Measurements from ENCODE around the gene TOMM40L.
"Not testable (repeated sequence)": the region's sequence is repeated elsewhere in the genome, so short reads cannot be mapped to it uniquely, and the experiment has no call there.

Gene TOMM40L

GRCh38 chr1:161222175-161223019, 3.5 kb upstream of the TOMM40L start:
- no peak for DNase-seq (ENCODE audit: low read depth)

DNA sequence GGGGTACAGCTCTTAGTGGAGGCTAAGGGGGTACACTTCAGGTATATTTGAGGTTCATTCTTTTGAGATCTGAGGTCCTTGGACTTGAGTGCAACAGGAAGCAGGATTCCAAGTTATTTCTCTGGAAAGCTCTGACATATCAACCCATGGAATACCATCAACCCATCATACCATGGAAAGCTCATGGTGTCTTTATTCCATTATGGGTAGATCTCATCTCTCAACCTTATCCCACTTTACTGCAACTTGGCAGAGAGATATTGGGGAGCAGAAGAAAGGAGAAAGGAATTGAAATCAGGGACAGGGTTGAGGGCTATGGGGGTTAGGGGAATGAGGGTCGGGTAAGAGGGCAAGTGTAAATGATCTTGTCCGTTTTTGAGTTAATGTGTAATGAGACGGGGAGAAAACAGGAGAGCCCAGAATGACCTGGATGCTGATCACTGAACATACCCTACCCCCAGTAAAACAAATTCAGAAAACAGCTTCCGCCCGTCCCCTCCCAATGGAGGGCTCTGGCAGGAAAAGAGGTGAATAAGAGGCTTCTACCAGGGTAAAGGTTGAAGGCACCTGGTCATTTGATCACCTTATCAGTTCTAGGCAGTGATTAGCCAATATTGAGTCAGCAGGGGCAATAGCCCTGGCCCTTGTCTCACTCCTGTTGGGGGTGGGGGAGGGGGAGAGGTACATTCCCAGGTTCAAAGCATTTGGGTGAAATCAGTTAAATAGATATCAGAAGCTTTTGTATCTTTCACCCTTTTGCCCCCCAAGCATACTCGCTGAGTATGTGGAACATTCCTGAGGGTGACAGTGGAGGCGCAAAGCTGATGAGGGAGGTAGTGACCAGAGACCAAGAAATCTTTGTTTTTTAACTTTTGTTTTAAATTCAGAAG, 1.8 kb upstream of the TOMM40L start:
- no peak for DNase-seq (ENCODE audit: low read depth)

- DNase-seq (ENCODE audit: low read depth) = not testable (repeated sequence)
These were observed 1.2 kb upstream of the TOMM40L start for GRCh38 chr1:161224695-161225087.

GRCh38 chr1:161225178-161225533, 704 bp upstream of the TOMM40L start:
- no peak for DNase-seq (ENCODE audit: low read depth)

DNA sequence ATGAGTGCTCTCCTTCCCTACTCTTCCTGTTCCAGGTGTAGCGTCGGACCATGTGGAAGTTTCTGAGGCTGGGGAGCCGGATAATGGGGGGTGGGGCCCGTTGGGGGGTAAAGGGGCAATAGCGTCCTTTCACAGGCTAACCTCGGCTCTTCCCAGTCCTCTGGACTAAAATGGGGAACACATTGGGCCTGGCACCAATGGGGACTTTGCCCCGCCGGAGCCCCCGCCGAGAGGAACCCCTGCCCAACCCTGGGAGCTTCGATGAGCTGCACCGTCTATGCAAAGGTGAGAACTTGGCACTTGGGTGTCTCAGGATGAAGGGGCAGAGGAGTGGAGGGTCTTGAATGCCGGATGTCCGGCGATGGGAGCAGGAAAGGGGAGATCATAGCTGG, 456 bp downstream of the TOMM40L start:
- DNase-seq (ENCODE audit: low read depth) = no peak

DNA sequence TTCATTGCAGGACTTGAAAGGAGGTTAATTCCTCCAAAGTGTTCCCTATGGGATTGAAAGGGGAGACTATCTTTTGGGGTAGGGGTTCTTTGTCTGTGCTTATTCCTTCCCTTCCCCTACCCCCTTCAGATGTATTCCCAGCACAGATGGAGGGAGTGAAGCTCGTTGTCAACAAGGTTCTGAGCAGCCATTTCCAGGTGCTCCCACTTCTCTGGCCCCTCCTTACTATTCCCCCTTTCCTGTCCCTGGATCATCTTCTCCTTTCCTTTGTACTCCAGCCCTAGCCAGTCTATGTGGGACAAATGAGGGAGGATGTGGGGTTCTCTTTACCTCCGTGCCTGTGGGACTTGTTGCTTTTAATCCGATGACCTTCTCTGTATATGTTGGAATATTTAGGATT, 899 bp downstream of the TOMM40L start:
- no peak for DNase-seq (ENCODE audit: low read depth)

GRCh38 chr1:161227196-161227871, 1.5 kb downstream of the TOMM40L start:
- DNase-seq (ENCODE audit: low read depth) = peak; percentile 77

DNA sequence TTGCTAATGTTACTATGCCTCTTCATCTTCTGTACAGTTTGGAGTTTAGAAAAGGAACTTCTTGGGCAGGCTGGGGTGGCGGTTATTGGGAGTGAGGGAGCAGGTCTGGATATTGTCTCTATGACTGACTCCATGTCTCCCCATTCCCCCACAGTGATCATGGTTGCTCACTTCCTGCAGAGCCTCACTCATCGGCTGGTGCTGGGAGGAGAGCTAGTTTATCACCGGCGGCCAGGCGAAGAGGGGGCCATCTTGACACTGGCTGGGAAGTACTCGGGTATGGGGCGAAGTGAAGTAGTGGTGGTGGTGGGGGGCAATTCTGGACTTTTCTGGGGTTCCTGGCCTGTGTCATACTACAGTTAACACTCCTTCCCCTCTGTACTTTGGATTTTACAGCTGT, 2.2 kb downstream of the TOMM40L start:
- DNase-seq (ENCODE audit: low read depth) = no peak

DNA sequence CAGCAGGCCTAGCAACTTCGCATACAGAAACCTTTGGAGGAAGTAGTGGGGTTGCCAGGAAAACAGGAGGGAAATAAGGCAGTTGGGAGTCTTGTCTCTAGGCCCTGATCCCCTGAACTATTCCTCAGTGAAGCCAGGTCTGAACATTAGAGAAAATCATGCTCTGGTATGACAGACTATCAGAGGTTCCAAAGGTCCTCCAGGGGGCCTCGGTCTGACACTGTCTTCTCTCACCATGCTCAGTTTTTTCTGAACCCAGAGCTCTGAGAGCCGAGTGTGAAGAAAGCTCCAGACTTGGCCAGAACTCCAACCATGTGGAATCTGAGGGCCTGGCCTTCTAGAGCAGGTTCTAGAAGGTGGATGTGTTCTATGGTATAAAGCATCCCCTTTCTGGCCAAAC, 4.0 kb downstream of the TOMM40L start:
- no peak for DNase-seq (ENCODE audit: low read depth)

DNA sequence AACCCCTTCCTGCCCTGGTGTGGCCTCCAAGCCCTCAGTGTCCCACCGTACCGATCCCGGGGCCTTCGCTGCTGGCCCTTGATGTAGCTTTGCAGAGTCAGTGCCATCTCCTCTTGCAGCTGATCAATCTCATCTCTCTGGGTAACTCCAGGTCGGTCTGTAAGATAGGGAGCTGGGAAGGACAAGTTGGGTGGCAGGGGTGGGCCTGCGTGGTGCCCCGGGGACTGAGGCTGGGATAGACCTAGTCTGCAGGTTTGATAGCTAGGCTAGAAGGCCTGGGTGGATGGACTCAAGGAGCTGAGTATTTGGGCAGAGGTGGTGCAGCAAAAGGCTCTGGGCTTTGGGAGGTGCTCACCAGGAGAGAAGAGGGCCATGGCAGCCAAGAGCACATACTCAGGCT, 4.9 kb downstream of the TOMM40L start:
- no peak for DNase-seq (ENCODE audit: low read depth)

- DNase-seq (ENCODE audit: low read depth) = no peak
These were observed 7.2 kb downstream of the TOMM40L start for GRCh38 chr1:161233102-161233501.

DNA sequence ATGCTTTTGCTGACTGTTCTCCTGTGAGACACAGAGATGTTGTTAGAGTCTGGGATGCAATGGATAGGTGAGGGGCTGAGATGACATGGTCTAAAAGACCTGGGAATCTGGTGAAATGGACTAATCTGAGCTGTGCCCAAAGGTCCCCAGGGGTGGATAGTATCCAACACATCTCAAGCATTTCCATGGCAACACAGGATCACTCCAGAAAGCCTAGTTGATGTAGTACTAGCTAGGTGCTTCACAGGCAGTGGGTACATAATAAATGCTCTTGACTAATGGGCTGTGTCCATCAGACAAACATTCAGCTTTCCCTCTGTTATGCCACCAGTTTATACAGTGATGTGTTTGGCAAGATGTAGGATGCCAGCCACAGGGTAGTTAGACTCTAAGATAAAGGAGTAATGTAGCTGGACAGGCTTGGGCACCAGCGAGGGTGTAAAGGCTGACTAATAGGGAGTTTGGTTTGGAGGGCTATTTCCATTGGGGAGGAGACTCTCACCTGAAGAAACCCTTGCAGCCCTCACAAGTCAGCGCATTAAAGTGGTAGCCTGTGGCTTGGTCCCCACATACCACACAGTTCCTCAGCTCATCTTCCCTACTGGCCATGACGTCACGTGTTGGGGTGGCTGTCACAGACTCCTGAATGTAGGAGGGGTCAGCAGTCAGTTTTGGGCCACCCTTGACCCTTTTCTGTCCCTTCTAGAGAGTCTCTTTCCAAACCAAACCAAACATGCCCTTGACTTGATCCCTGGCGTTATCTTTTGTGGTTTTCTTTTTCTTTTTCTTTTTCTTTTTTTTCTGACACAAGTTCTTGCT, 10.3 kb downstream of the TOMM40L start:
- DNase-seq (ENCODE audit: low read depth) = no peak

- DNase-seq (ENCODE audit: low read depth) = no peak
These were observed 12.2 kb downstream of the TOMM40L start, which contains the start of gene NR1I3 for GRCh38 chr1:161238039-161238473. TSS of gene NR1I3 (minus strand) at chr1:161238203. CDS start at chr1:161236565, 1,638 bp downstream.

DNA sequence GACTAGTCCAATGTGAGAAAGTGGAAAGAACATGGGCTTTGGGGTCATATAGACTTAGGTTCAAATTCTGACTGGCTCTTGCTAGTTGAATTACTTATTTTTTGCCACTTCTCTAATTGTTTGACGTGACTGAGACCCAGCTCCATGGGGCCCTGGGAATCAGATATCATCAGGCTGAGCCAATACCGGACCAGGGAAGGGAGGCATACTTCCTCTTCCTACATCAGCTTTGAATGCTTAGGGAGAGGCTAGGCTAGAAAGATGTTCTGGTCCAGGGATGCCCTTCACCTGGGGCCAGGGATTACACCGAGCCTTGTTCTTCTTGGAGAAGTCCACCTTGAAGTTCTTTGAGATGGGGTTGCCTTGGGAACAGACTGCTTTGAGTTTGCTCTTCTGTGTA, 15.8 kb downstream of the TOMM40L start:
- DNase-seq (ENCODE audit: low read depth) = no peak

DNA sequence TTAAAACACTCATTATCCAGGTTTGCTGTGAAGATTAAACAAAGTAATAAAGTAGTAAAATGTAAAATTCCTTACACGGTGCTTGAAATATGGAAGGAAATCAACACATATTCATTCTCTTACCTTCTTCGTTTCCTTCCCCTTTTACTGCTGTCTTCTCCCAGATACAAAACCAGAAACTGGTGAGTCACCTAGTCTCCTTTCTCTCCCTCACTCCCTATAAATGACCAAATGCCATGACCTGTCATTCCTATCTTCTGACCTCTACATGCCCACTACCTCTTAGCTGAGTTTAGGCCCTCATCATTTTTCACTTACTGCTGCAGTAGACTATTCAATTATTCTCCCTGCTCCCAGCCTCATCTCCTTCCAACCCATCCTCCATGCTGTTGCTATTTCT, 16.5 kb downstream of the TOMM40L start:
- no peak for DNase-seq (ENCODE audit: low read depth)

GRCh38 chr1:161244888-161245287, 19.0 kb downstream of the TOMM40L start:
- no peak for DNase-seq (ENCODE audit: low read depth)

GRCh38 chr1:161250100-161250499, 24.2 kb downstream of the TOMM40L start:
- not testable (repeated sequence) for DNase-seq (ENCODE audit: low read depth)

DNA sequence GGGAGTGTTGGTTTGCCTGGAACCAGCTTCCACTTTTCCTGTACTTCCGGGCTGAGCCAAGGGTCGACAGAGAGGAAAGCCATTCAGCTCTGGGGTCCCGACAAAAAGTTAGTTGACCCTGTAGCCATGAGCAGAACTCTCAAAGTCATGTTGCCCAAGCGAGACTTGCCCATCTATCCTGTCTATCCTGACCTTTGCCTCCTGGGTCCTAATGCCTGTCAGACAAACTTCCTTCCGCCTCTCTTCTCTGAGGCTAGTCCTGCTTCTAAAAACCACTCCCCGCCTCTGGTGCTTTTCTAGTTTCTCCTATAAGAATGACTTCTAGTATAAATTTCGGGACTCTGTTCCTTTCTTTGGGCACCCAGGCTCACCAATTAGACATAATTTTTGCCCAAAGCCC, 25.0 kb downstream of the TOMM40L start:
- no peak for DNase-seq (ENCODE audit: low read depth)

DNA sequence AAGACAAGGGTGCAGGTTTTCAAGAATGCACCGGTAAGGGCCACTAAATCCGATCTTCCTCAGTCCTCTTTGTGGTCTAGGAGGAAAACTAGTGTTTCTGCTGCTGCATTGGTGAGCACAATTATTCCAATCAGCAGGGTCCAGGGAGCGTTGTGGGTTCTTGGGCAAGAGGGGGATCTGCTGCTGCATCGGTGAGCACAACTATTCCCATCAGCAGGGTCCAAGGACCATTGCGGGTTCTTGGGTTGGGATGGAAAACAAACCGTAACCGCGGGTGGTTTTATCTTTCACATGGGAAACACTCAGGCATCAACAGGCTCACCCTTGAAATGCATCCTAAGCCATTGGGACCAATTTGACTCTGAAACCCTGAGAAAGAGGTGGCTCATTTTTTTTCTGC, 25.7 kb downstream of the TOMM40L start:
- no peak for DNase-seq (ENCODE audit: low read depth)

- DNase-seq (ENCODE audit: low read depth) = not testable (repeated sequence)
These were observed 29.4 kb downstream of the TOMM40L start for GRCh38 chr1:161255302-161255701.

- DNase-seq (ENCODE audit: low read depth) = not testable (repeated sequence)
These were observed 30.2 kb downstream of the TOMM40L start for GRCh38 chr1:161255955-161256520.

Measured in EH (cell line).